Measurements from ENCODE around the gene STX7. TPM values are rescaled to one million over a fixed set of nuclear protein-coding genes. Genes with fewer than 3 reads are reported as not detected.

The STX7 gene
- total RNA-seq, 1 donor = 27.2 TPM

DNA sequence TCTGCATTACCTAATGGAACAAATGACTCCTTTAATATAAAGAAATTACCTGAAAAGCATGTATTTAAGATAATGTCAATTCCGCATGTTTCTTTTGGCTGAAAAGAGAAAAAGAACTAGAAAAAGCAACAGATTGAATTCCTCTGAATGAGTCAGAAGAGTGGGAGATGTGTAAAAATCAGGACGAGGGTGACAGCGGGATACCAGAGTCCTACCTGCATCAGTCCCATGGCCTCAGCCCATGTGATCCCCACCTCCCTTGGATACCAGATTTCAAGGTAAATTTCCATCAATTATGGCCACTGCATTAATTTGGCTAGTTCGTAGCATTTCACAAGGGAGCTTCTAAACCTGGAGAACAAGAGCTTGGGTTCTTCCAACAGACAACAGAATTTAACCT, 101.6 kb downstream of the STX7 start:
- no peak overlapping the region for H3K4me3 ChIP-seq (ENCODE audit: low read depth, low read length)
- TF ChIP-seq, protein P1, sequence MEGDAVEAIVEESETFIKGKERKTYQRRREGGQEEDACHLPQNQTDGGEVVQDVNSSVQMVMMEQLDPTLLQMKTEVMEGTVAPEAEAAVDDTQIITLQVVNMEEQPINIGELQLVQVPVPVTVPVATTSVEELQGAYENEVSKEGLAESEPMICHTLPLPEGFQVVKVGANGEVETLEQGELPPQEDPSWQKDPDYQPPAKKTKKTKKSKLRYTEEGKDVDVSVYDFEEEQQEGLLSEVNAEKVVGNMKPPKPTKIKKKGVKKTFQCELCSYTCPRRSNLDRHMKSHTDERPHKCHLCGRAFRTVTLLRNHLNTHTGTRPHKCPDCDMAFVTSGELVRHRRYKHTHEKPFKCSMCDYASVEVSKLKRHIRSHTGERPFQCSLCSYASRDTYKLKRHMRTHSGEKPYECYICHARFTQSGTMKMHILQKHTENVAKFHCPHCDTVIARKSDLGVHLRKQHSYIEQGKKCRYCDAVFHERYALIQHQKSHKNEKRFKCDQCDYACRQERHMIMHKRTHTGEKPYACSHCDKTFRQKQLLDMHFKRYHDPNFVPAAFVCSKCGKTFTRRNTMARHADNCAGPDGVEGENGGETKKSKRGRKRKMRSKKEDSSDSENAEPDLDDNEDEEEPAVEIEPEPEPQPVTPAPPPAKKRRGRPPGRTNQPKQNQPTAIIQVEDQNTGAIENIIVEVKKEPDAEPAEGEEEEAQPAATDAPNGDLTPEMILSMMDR (IDR thresholded peaks at IDR 0.05; ENCODE audit: insufficient read depth, low read depth, low read length) = no peak
- DNase-seq (ENCODE audit: low read depth) = no peak

DNA sequence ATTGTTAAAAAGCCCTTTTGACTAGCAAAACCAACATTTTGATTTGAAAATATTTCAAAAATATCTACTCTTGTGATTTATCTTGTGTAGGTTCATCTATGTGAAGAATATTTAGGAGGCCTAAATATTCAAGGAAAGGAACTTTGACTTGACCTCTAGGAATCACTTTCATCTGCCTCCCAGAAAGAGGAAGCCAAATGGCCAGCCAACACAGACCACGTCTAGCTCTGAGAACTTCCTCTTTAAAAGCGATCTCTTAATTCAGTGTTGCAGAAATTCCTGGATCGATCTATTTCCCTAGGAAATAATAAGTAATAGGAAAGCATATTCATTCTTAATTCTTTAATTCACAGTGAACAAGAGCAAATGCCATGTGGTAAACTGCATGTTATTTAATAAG, 102.1 kb downstream of the STX7 start:
- TF ChIP-seq, protein P1 (IDR thresholded peaks at IDR 0.05; ENCODE audit: insufficient read depth, low read depth, low read length) = no peak
- no peak overlapping the region for H3K4me3 ChIP-seq (ENCODE audit: low read depth, low read length)
- no peak for DNase-seq (ENCODE audit: low read depth)

DNA sequence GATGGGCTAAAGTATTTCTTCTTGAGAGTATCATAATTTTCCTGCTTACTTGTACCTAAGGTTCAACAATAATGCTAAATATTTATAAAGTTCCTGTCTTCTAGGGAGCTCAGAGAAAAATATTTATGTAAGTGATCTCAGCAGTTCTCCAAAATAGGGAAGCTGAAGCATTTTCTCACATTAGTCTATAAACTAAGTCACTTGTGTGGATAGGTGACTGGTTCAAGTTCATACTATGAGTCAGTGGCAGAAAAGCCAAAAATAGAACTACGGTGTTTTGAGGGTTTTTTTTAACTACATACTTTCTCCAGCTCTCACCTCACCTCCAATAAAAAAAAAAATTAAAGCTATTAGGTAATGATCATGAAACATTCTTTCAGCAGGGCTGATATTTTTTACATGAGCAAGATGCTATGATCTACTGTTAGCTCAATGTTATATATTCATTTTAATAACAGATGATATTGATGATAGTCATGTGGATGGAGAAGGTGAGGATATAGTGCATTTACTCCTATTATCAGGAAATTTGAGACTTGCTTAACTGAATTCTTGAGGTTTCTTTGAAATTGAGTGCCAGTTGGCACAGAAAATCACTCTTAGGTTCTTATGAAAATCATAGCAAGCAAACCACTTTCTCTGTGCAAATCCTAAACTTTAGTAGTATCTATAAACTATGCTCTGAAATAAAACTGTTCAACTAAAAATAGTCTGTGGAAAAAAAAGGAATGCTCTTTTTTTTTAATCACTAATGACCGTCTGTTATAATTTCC, 107.6 kb downstream of the STX7 start:
- TF ChIP-seq, protein P1 (IDR thresholded peaks at IDR 0.05; ENCODE audit: insufficient read depth, low read depth, low read length) = no peak
- no peak overlapping the region for H3K4me3 ChIP-seq (ENCODE audit: low read depth, low read length)
- peak; percentile 26 for DNase-seq (ENCODE audit: low read depth)

DNA sequence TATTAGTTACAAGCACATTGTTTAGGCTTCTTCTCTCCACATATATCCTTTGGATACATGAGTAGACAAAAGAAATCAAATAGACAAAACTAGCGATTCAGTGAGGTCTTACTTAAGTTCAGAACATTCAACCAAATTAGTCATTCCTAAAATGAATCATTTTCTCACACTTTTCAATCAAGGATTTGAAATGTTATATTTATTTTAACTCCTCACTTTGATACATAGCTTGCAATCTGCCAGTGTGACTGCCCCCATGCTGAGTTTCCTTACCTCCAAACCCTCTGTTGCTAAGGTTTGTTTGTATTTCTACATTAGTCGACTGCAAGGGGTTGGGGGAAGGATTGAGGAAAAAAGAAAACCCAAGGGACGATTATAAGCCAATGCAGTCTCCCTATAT, 108.2 kb downstream of the STX7 start:
- no peak for DNase-seq (ENCODE audit: low read depth)
- no peak overlapping the region for H3K4me3 ChIP-seq (ENCODE audit: low read depth, low read length)
- TF ChIP-seq, protein P1 (IDR thresholded peaks at IDR 0.05; ENCODE audit: insufficient read depth, low read depth, low read length) = no peak

DNA sequence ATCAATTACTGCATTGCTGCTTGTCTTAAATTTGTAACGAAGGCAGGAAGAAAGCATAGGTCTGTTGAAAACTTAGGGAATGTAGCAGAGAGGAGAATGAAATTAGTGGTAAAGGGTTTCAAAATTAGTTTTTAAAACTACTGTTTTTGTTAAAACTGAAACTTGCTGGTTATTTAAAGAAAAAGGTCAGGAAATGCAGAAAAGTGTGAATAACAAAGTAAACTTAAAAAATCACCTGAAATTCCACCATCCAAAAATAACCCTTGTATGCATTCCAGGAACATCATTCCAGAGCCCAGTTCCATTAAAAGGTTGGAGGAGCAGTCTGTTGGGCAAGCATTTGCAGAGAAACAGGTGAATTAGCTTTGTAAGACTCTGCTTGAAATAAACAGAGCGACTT, 108.6 kb downstream of the STX7 start:
- DNase-seq (ENCODE audit: low read depth) = no peak
- no peak overlapping the region for H3K4me3 ChIP-seq (ENCODE audit: low read depth, low read length)
- TF ChIP-seq, protein P1 (IDR thresholded peaks at IDR 0.05; ENCODE audit: insufficient read depth, low read depth, low read length) = no peak

DNA sequence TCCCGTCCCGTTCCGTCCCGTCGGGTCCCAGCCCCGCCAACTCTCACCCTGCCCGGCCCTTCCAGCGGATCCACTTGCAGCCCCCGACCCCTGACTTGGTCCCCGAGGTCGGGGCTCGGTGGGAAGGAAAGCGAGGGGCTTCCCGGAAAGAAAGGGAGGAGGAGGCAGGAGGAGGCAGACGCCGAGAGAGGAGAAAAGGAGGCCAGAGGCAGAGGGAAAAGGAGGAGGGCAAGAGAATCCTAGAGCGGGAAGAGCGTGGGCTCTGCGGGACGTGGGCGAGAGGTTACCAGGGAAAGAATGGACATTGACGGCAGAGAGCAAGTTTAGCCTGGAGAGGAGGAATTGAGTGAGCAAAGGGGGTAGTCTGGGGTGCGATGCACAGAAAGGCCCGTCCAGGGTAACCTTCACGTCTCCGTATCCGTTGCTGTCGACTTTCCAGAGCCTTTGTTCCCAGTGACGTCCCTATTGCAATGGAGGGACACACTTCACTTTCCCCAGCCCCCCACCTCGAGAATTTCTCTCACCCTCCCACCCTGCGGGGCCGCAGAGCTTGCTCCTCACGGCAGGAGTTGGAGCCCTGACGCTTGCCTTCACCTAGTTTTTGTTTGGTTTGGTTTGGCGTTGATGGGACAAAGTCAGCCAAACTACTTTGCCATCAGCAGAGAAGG, 111.2 kb downstream of the STX7 start:
- peak overlapping the region; percentile 69 for H3K4me3 ChIP-seq (ENCODE audit: low read depth, low read length)
- TF ChIP-seq, protein P1 (IDR thresholded peaks at IDR 0.05; ENCODE audit: insufficient read depth, low read depth, low read length) = no peak
- no peak for DNase-seq (ENCODE audit: low read depth)
